Caco-2 (cell line): ENCODE results near the gene DLST. TPM values are rescaled to one million over a fixed set of nuclear protein-coding genes. Genes with fewer than 3 reads are reported as not detected.

ENCODE experiments used
- BruUV-seq: library from RNA; stranded (reverse); fragments of 400-500 nt; replicated peaks from 2 replicates; lab custom pipeline; 2021; lab: Mats Ljungman, UMichigan
- CTCF ChIA-PET: fragments of 300-600 bp; sonication (Branson Sonifier 250); formaldehyde crosslinking; loops from one replicate; lab custom pipeline; 2022; ENCODE audit warnings: antibody characterized with exemption; lab: Charles Lee
- POLR2A ChIA-PET: fragments of 300-600 bp; sonication (Branson Sonifier 250); formaldehyde crosslinking; loops from one replicate; lab custom pipeline; 2022; ENCODE audit warnings: antibody characterized with exemption; lab: Charles Lee
- DNase-seq, 2 experiments: peaks; one replicate each; pipeline versions ENCODE4 v3.0.0 to v3.0.0-alpha.2; 2020 to 2022
- H3K27me3 ChIP-seq: replicated peaks from 2 replicates; pipeline ENCODE4 v1.6.0; 2011; ENCODE audit warnings: low read length; ENCODE audit not compliant: control insufficient read depth, insufficient read depth
- H3K36me3 ChIP-seq: 2 replicates; pipeline ENCODE4 v1.5.1; 2011; ENCODE audit warnings: low read length; ENCODE audit not compliant: control insufficient read depth, insufficient read depth
- H3K4me1 ChIP-seq: fragments of 250-450 bp; sonication (Bioruptor Pico); 2 replicates; pipeline ENCODE4 v1.5.1; 2020; ENCODE audit warnings: mild to moderate bottlenecking
- H3K4me3 ChIP-seq: 2 replicates; pipeline ENCODE4 v1.5.1; 2011; ENCODE audit warnings: low read depth, mild to moderate bottlenecking, control low read depth, low read length
- H3K9me3 ChIP-seq: fragments of 250-450 bp; sonication (Bioruptor Pico); 2 replicates; pipeline ENCODE4 v1.5.1; 2020; ENCODE audit warnings: mild to moderate bottlenecking, moderate library complexity
- H3K27ac Mint-ChIP-seq: one replicate; pipeline ENCODE4 v1.8.0; 2022; ENCODE audit warnings: mixed read lengths; ENCODE audit not compliant: unreplicated experiment
- H3K27me3 Mint-ChIP-seq: one replicate; pipeline ENCODE4 v1.8.0; 2022; ENCODE audit warnings: mixed read lengths; ENCODE audit not compliant: insufficient read depth, unreplicated experiment
- H3K36me3 Mint-ChIP-seq: one replicate; pipeline ENCODE4 v1.8.0; 2022; ENCODE audit warnings: mild to moderate bottlenecking, mixed read lengths; ENCODE audit not compliant: insufficient read depth, unreplicated experiment
- H3K4me1 Mint-ChIP-seq: one replicate; pipeline ENCODE4 v1.8.0; 2022; ENCODE audit warnings: low read depth, mixed read lengths; ENCODE audit not compliant: unreplicated experiment
- H3K4me3 Mint-ChIP-seq: one replicate; pipeline ENCODE4 v1.8.0; 2022; ENCODE audit warnings: mild to moderate bottlenecking, moderate library complexity, mixed read lengths; ENCODE audit not compliant: unreplicated experiment
- H3K9me3 Mint-ChIP-seq: one replicate; pipeline ENCODE4 v1.8.0; 2022; ENCODE audit warnings: mixed read lengths; ENCODE audit not compliant: unreplicated experiment
- CTCF ChIP-seq, 2 experiments: fragments of 200-600 bp in 1 of 2; IDR thresholded peaks; 1 replicate in 1 of 2; 2 replicates in 1 of 2; pipeline versions ENCODE4 v1.5.1 to v1.8.0; 2011 to 2022; ENCODE audit warnings: antibody characterized with exemption in 1 of 2, control low read depth in 1 of 2, inconsistent platforms in 1 of 2, low read depth in 1 of 2, low read length in 1 of 2, mild to moderate bottlenecking in 1 of 2, moderate library complexity in 1 of 2; ENCODE audit not compliant: insufficient read depth in 1 of 2, severe bottlenecking in 1 of 2, unreplicated experiment in 1 of 2
- intact Hi-C: fragments of 100-400 bp; cut with micrococcal nuclease; formaldehyde crosslinking; loops from one replicate; pipeline ENCODE4 v1.10.0; 2022; ENCODE audit not compliant: unreplicated experiment
- total RNA-seq: library from RNA; stranded (reverse); gene quantifications from 2 replicates; pipeline ENCODE4 v1.2.3, GENCODE V29; 2022

DLST gene
- total RNA-seq, 1 experiment from 2014 or later, result 88.1 TPM

- no TSS peak for BruUV-seq
- no peaks in the 10 kb centered on the region for H3K9me3 ChIP-seq
- peak; percentile 53 to 60 for DNase-seq
- ChIA-PET POLR2A (interaction anchor here (0.6 kb wide), 1 partner anchor 9 kb away, joined by 4 read pairs; no protein-coding TSS in a partner anchor), CTCF (interaction anchor here (0.6 to 3.1 kb wide), 13 partner anchors 9 to 643 kb away, joined by 3 to 48 read pairs (median 4); partner anchors contain the start of gene RPS6KL1)
- no peak overlapping the region for H3K4me3 ChIP-seq
- Mint-ChIP-seq H3K27me3 (no peaks in the 10 kb centered on the region), H3K27ac (peak overlapping the region; percentile 10), H3K36me3 (peaks cover 16% of the 10 kb centered on the region), H3K4me3 (peak overlapping the region; percentile 2), H3K9me3 (no peaks in the 10 kb centered on the region), H3K4me1 (peaks cover 37% of the 10 kb centered on the region)
- peaks cover 19% of the 10 kb centered on the region for H3K4me1 ChIP-seq
- intact Hi-C loops, result loop anchor here (1.0 kb wide), 1 partner anchor 9 kb away; no protein-coding TSS in a partner anchor
- TF ChIP-seq CTCF (IDR thresholded peaks at IDR 0.05; ENCODE audit: insufficient read depth in 1 of 2, low read depth in 1 of 2, low read length in 1 of 2, severe bottlenecking in 1 of 2, unreplicated experiment in 1 of 2), result no peak
- no peaks in the 10 kb centered on the region for H3K36me3 ChIP-seq
- H3K27me3 ChIP-seq, result no peaks in the 10 kb centered on the region
Measured at GRCh38 chr14:74879427-74880182, 2.1 kb upstream of the DLST start.

GRCh38 chr14:74882103-74882920 lies 596 bp downstream of the DLST start:
- no peak for TF ChIP-seq CTCF (IDR thresholded peaks at IDR 0.05; ENCODE audit: insufficient read depth in 1 of 2, low read depth in 1 of 2, low read length in 1 of 2, severe bottlenecking in 1 of 2, unreplicated experiment in 1 of 2)
- Mint-ChIP-seq H3K27me3 (no peaks in the 10 kb centered on the region), H3K4me1 (peaks cover 44% of the 10 kb centered on the region), H3K4me3 (peak overlapping the region; percentile 95), H3K36me3 (peaks cover 25% of the 10 kb centered on the region), H3K9me3 (no peaks in the 10 kb centered on the region), H3K27ac (peak overlapping the region; percentile 91)
- Histone ChIP-seq H3K36me3 (no peaks in the 10 kb centered on the region; the same call in 1 of the 2 replicates), H3K27me3 (no peaks in the 10 kb centered on the region), H3K4me3 (peak overlapping the region; percentile 93), H3K4me1 (peaks cover 19% of the 10 kb centered on the region), H3K9me3 (no peaks in the 10 kb centered on the region)
- ChIA-PET POLR2A (interaction anchor here (0.5 to 0.6 kb wide), 2 partner anchors 14 to 271 kb away, joined by 3 read pairs; no protein-coding TSS in a partner anchor), CTCF (interaction anchor here (0.8 kb wide), 1 partner anchor 21 kb away, joined by 3 read pairs; no protein-coding TSS in a partner anchor)
- intact Hi-C loops, result no loop called here
- DNase-seq, result no peak
- TSS peak; percentile 30 for BruUV-seq

- no peak overlapping the region for H3K4me3 Mint-ChIP-seq
- no peaks in the 10 kb centered on the region for H3K27me3 Mint-ChIP-seq
- no peak overlapping the region for H3K27ac Mint-ChIP-seq
- peaks cover 57% of the 10 kb centered on the region for H3K36me3 Mint-ChIP-seq
- intact Hi-C loops, result no loop called here
- Histone ChIP-seq H3K9me3 (no peaks in the 10 kb centered on the region), H3K27me3 (no peaks in the 10 kb centered on the region), H3K4me3 (no peak overlapping the region), H3K4me1 (peaks cover 18% of the 10 kb centered on the region), H3K36me3 (no peaks in the 10 kb centered on the region; the same call in 1 of the 2 replicates)
- peaks cover 46% of the 10 kb centered on the region for H3K4me1 Mint-ChIP-seq
- ChIA-PET POLR2A (no interaction called here), CTCF (interaction anchor here (1.0 to 1.9 kb wide), 2 partner anchors 19 to 25 kb away, joined by 3 to 4 read pairs; no protein-coding TSS in a partner anchor)
- no peak for TF ChIP-seq CTCF (IDR thresholded peaks at IDR 0.05; ENCODE audit: insufficient read depth in 1 of 2, low read depth in 1 of 2, low read length in 1 of 2, severe bottlenecking in 1 of 2, unreplicated experiment in 1 of 2)
- no TSS peak for BruUV-seq
- no peaks in the 10 kb centered on the region for H3K9me3 Mint-ChIP-seq
- DNase-seq, result no peak
Measured at GRCh38 chr14:74886001-74886400, 4.3 kb downstream of the DLST start.
